NCI-H1930 (cell line): ENCODE data around the gene DLST.

Source experiments
- DNase-seq, 2 experiments: peaks; one replicate each; lab custom pipeline; 2025; lab: John Stamatoyannopoulos, UW

Gene DLST

DNA sequence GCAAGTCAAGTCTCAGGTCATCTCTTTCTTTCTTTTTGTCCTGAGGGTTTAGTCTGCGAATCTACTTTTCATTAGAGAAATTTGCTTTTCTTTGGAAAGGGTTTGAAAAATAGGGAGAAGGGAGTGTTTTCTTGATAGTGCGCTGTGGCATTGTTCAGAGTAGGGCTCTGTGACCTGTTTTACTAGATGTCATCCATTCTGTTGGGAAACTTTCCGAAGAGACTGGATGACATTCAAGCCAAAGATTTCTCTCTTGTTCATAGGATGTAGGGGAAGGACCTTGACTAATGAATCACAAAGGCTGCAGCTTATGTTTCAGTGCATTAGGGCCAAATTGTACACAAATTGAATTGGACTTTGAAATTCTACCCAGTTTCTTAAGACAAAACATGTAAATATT, 14.7 kb downstream of the DLST start:
- DNase-seq = no peak

GRCh38 chr14:74897642-74898041, 15.9 kb downstream of the DLST start:
- no peak for DNase-seq

- no peak for DNase-seq
Observed at GRCh38 chr14:74898083-74898482, 16.4 kb downstream of the DLST start.

- DNase-seq = no peak
Observed at GRCh38 chr14:74898694-74899093, 17.0 kb downstream of the DLST start.

- no peak for DNase-seq
Observed at GRCh38 chr14:74902941-74903705, 21.4 kb downstream of the DLST start.

DNA sequence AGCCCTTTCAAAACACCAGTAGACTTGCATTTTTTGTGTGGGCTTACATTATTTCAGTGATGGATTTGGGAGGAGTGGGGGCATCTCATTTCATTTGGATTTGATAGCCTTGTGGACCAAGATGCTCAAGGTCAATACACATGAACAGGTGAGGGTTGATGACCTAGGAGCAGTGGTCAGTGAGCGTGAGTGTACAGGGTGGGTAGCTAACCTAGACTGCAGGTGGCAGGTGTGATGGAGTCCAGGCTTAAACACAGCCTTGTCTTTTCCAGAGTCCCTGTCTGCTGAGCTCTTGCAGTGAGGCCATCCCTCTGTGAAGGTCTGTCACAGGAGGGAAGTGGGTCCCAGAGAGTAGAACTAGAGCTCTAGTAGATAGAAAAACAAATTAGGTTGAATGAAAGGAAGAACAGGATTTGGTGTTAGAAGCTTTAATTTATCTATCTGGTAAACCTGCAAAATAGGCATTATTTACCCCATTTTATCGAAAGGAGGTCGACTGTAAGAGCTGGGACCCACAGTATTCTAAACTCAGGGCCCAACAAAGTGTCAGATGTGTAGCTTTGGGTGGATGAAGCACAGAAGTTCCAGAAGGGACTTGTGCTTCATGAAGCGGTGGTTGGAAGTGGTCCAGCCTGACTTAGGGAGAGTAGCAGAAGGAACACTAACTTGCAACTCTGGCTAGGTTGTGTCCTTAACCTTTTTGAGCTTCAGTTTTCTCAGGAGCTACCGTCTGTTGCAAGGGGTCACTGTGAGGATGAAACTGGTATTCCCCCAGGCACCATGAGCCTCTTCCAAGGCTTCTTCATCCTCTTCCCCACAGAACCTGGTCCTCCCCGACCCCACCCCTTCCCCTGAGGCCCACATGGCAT, 23.2 kb downstream of the DLST start:
- no peak for DNase-seq

- DNase-seq = peak in 1 of 2 experiments; percentile 39
Observed at GRCh38 chr14:74905595-74906142, 24.0 kb downstream of the DLST start.

GRCh38 chr14:74906925-74907521, 25.3 kb downstream of the DLST start:
- no peak for DNase-seq

- DNase-seq = no peak
Observed at GRCh38 chr14:74907744-74908143, 26.0 kb downstream of the DLST start.

GRCh38 chr14:74908861-74909341, 27.2 kb downstream of the DLST start:
- DNase-seq = no peak

GRCh38 chr14:74909501-74909900, 27.8 kb downstream of the DLST start:
- no peak for DNase-seq

- DNase-seq = no peak
Observed at GRCh38 chr14:74909911-74910310, 28.2 kb downstream of the DLST start.

DNA sequence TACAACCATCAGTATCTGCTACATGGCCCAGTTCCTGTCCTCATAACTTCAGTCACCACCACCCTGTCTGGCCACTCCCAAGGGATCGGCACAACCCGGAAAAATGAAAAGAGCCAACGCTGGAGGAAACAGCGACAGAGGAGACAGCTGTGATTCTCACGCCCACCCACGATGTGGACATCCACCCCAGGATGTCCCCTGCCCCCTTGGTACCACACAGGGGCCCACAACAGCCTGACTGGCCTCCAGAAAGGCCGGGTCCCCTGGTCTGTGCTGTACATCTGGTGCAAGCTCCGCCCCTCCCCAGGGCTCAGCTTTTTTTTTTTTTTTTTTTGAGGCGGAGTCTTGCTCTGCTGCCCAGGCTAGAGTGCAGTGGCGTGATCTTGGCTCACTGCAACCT, 28.8 kb downstream of the DLST start:
- no peak for DNase-seq

DNA sequence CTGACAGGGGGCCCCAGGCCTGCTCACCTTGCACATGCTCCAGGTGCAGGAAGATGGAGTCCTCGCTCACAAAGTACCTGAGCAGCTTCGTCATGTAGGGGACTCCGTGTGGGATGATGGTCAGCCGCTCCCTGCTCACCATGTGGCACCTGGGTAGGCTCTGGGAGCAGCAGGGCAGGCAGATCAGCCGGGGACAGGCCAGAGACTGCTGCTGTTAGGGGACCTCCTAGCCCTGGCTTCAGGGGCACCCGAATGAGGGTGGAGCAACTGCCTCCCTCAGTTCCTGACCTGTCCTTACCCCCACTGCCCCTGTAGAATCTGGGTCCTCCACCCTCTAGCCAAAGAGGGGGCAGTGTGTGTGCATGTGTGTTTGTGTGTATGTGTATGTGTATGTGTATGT, 29.5 kb downstream of the DLST start:
- no peak for DNase-seq

DNA sequence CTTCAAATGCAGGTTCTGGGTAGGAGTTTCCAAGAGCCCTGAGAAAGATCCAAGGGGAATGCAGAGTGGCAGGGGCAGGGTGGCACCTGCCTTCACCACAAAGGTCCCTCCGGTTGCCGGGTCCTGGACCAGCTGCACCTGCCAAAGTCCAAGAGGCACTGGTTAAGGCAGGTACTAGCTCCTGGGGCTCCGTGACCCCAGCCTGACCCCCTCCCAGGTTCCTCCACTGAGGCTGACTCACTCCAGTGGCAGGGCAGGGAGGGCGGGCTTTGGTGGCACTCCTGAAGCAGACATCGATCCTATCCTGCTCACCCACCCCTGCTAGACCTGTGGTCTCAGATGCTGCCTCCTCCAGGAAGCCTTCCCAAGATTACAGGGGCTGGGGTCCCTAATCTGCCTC, 30.0 kb downstream of the DLST start:
- no peak for DNase-seq

DNA sequence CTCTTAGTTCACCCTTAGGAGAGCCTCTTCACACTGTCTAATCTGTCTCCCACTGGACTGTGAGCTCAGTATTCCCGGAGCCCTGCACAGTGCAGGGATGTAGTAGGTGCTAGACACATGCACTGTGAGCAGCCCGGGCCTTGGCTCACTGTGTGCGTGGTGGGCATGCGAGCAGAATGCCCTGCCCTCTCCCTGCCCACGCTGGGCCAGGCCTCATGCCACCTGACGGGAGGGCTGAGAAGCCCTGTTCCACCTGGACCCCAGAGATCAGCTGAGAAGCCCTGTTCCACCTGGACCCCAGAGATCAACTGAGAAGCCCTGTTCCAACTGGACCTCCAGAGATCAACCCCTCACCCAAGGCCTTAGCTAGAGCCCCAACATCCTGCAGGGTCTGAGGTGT, 30.4 kb downstream of the DLST start:
- DNase-seq = no peak

- DNase-seq = no peak
Observed at GRCh38 chr14:74912801-74913200, 31.1 kb downstream of the DLST start.

GRCh38 chr14:74913393-74913910, 31.7 kb downstream of the DLST start:
- DNase-seq = no peak

- DNase-seq = peak in 1 of 2 experiments; percentile 22
Observed at GRCh38 chr14:74913986-74914573, 32.4 kb downstream of the DLST start.

- no peak for DNase-seq
Observed at GRCh38 chr14:74915426-74915825, 33.7 kb downstream of the DLST start.

- no peak for DNase-seq
Observed at GRCh38 chr14:74915826-74916225, 34.1 kb downstream of the DLST start.

GRCh38 chr14:74917178-74917543, 35.4 kb downstream of the DLST start:
- DNase-seq = no peak
